MM.1S (cell line): ENCODE data around the gene DCXR.

Experiments used
- DNase-seq: peaks from one replicate; pipeline ENCODE4 v3.0.0-alpha.2; 2015
- H2AFZ ChIP-seq: fragments of 300-600 bp; sonication (generic); 2 replicates; pipeline ENCODE4 v1.6.0; 2016; ENCODE audit warnings: antibody characterized with exemption, low read length
- H3F3A ChIP-seq: fragments of 300-600 bp; sonication (generic); 2 replicates; pipeline ENCODE4 v1.6.1; 2016; ENCODE audit warnings: mild to moderate bottlenecking, antibody characterized with exemption, low read length, moderate library complexity, mixed read lengths; ENCODE audit not compliant: insufficient read depth
- H3K27ac ChIP-seq: fragments of 300-600 bp; sonication (generic); 2 replicates; pipeline ENCODE4 v1.5.1; 2016; ENCODE audit warnings: mild to moderate bottlenecking, low read length
- H3K27me3 ChIP-seq: fragments of 300-600 bp; sonication (generic); replicated peaks from 2 replicates; pipeline ENCODE4 v1.6.0; 2016; ENCODE audit warnings: low read length; ENCODE audit not compliant: insufficient read depth
- H3K36me3 ChIP-seq: fragments of 300-600 bp; sonication (generic); replicated peaks from 2 replicates; pipeline ENCODE4 v1.6.1; 2016; ENCODE audit warnings: mild to moderate bottlenecking, low read length, mixed read lengths; ENCODE audit not compliant: insufficient read depth
- H3K4me1 ChIP-seq: fragments of 300-600 bp; sonication (generic); 2 replicates; pipeline ENCODE4 v1.6.1; 2016; ENCODE audit warnings: low read length, mixed read lengths
- H3K4me2 ChIP-seq: fragments of 300-600 bp; sonication (generic); 2 replicates; pipeline ENCODE4 v1.6.0; 2016; ENCODE audit warnings: low read depth, low read length
- H3K4me3 ChIP-seq: fragments of 300-600 bp; sonication (generic); 2 replicates; pipeline ENCODE4 v1.5.1; 2016; ENCODE audit warnings: low read length, mixed read lengths
- H3K79me2 ChIP-seq: fragments of 300-600 bp; sonication (generic); 2 replicates; pipeline ENCODE4 v1.6.1; 2016; ENCODE audit warnings: mixed run types, low read length, mixed read lengths
- H3K9ac ChIP-seq: fragments of 300-600 bp; sonication (generic); 2 replicates; pipeline ENCODE4 v1.6.1; 2016; ENCODE audit warnings: low read length, mixed read lengths
- H3K9me2 ChIP-seq: fragments of 300-600 bp; sonication (generic); replicated peaks from 2 replicates; pipeline ENCODE4 v1.6.1; 2016; ENCODE audit warnings: mild to moderate bottlenecking, low read length, mixed read lengths; ENCODE audit not compliant: insufficient read depth
- H3K9me3 ChIP-seq: fragments of 300-600 bp; sonication (generic); replicated peaks from 2 replicates; pipeline ENCODE4 v1.6.1; 2016; ENCODE audit warnings: mild to moderate bottlenecking, low read length, mixed read lengths; ENCODE audit not compliant: insufficient read depth
- H4K20me1 ChIP-seq: fragments of 300-600 bp; sonication (generic); 2 replicates; pipeline ENCODE4 v1.6.1; 2016; ENCODE audit warnings: mild to moderate bottlenecking, low read length, moderate library complexity, mixed read lengths; ENCODE audit not compliant: insufficient read depth
- CTCF ChIP-seq: fragments of 300-600 bp; sonication (generic); IDR thresholded peaks from 2 replicates; pipeline ENCODE4 v1.5.1; 2016; ENCODE audit warnings: antibody characterized with exemption, low read length, mixed read lengths
- EZH2 ChIP-seq: fragments of 300-600 bp; sonication (generic); optimal IDR thresholded peaks from 2 replicates; pipeline ENCODE3; 2017; ENCODE audit warnings: low read depth, mild to moderate bottlenecking, antibody characterized with exemption, low read length, mixed read lengths
- EZH2phosphoT487 ChIP-seq: fragments of 300-600 bp; sonication (generic); IDR thresholded peaks from 2 replicates; pipeline ENCODE4 v1.6.1; 2018; ENCODE audit warnings: antibody characterized with exemption, low read length

The DCXR gene

GRCh38 chr17:82060001-82060380, 22.5 kb upstream of the DCXR start:
- no peak overlapping the region for H3K4me2 ChIP-seq
- H3K36me3 ChIP-seq, result 0 out of 2 replicates have a peak, but pooled peaks cover 4% of the 10 kb centered on the region
- H3K4me3 ChIP-seq, result no peak overlapping the region

GRCh38 chr17:82059272-82060000, 21.9 kb upstream of the DCXR start:
- Histone ChIP-seq H3K4me1 (peaks cover 8% of the 10 kb centered on the region), H3K9me2 (no peaks in the 10 kb centered on the region), H2AFZ (no peak overlapping the region), H3K36me3 (0 out of 2 replicates have a peak, but pooled peaks cover 4% of the 10 kb centered on the region), H3K79me2 (peaks cover 23% of the 10 kb centered on the region), H3F3A (peaks cover 9% of the 10 kb centered on the region; the same call in 1 of the 2 replicates), H3K4me2 (no peak overlapping the region), H3K27me3 (no peaks in the 10 kb centered on the region), H3K9me3 (no peaks in the 10 kb centered on the region), H3K27ac (no peak overlapping the region), H3K4me3 (no peak overlapping the region), H4K20me1 (peaks cover 3% of the 10 kb centered on the region; the same call in 1 of the 2 replicates), H3K9ac (no peak overlapping the region)
- TF ChIP-seq EZH2phosphoT487 (no peak), EZH2 (no peak), CTCF (no peak)
- DNase-seq, result no peak

More at GRCh38 chr17:82060001-82060380, 22.5 kb upstream of the DCXR start:
- DNase-seq, result no peak
- no peak overlapping the region for H3K9ac ChIP-seq
- no peaks in the 10 kb centered on the region for H3K9me2 ChIP-seq
- TF ChIP-seq EZH2, result no peak
- H3K9me3 ChIP-seq, result no peaks in the 10 kb centered on the region
- peaks cover 3% of the 10 kb centered on the region; the same call in 1 of the 2 replicates for H4K20me1 ChIP-seq
- peaks cover 26% of the 10 kb centered on the region for H3K79me2 ChIP-seq
- H3K4me1 ChIP-seq, result peaks cover 12% of the 10 kb centered on the region
- H2AFZ ChIP-seq, result no peak overlapping the region
- H3K27me3 ChIP-seq, result no peaks in the 10 kb centered on the region
- H3K27ac ChIP-seq, result no peak overlapping the region
- H3F3A ChIP-seq, result peaks cover 14% of the 10 kb centered on the region

GRCh38 chr17:82058855-82059249, 21.4 kb upstream of the DCXR start:
- Histone ChIP-seq H3K9me2 (no peaks in the 10 kb centered on the region), H3F3A (peaks cover 3% of the 10 kb centered on the region; the same call in 1 of the 2 replicates), H3K79me2 (peaks cover 19% of the 10 kb centered on the region), H3K9ac (no peak overlapping the region), H3K9me3 (no peaks in the 10 kb centered on the region), H3K27ac (no peak overlapping the region), H3K4me3 (no peak overlapping the region), H3K27me3 (no peaks in the 10 kb centered on the region), H3K36me3 (0 out of 2 replicates have a peak, but pooled peaks cover 4% of the 10 kb centered on the region), H2AFZ (no peak overlapping the region), H3K4me2 (no peak overlapping the region), H3K4me1 (peaks cover 2% of the 10 kb centered on the region; the same call in 1 of the 2 replicates), H4K20me1 (no peaks in the 10 kb centered on the region; the same call in 1 of the 2 replicates)
- no peak for DNase-seq
- no peak for TF ChIP-seq CTCF
- TF ChIP-seq EZH2, result no peak
- no peak for TF ChIP-seq EZH2phosphoT487
